ENCODE results near the gene TOLLIP.

Gene TOLLIP

DNA sequence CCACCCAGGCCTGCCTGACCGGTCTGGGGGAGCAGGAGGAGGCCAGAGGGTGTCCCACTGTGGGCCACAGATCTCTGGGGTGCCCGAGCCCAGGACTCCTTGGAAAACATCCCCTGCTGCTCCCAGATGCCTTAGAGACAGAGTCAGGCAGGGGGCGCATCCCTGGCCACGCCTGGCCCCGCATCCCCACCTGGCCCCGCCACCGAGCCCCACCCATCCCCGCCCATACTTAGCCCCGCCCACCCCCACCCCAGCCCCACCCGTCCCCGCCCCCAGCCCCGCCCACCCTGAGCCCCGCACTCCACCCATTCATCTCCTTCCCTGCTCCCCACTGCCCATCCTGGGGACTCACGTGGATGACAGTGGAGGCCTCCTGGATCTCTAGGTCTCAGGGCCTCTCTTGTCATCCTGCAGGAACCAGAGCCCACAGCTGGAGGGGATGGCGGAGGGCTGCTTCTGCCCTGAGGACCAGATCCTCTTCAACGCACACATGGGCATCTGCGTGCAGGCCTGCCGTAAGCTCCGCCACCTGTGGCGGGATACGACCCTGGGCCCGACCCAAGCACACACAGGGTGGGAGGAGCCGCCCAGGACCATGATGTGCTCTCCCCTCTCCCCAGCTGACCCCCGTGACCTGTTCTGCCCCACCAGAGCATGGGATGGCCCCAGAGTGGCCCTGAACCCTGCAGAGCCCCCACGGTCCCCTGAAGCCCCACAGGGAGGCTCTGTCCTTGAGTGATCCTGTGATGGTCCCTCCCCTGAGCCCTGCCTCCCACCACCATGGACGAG lies 53.0 kb downstream of the TOLLIP start:
- Histone ChIP-seq H3K4me1 (no peaks in the 10 kb centered on the region), H3K27me3 (ENCODE audit: control insufficient read depth, insufficient read depth, low read length) (no peaks in the 10 kb centered on the region), H2AFZ (no peak overlapping the region), H3K27ac (no peak overlapping the region), H3K9ac (no peak overlapping the region), H3K4me2 (ENCODE audit: low read length) (no peak overlapping the region), H3K79me2 (no peaks in the 10 kb centered on the region), H3K9me3 (ENCODE audit: control insufficient read depth, low read length) (no peaks in the 10 kb centered on the region), H3K4me3 (ENCODE audit: low read depth, low read length) (no peak overlapping the region), H3K36me3 (ENCODE audit: control insufficient read depth, insufficient read depth, low read length) (no peaks in the 10 kb centered on the region)
- TF ChIP-seq, protein P1, sequence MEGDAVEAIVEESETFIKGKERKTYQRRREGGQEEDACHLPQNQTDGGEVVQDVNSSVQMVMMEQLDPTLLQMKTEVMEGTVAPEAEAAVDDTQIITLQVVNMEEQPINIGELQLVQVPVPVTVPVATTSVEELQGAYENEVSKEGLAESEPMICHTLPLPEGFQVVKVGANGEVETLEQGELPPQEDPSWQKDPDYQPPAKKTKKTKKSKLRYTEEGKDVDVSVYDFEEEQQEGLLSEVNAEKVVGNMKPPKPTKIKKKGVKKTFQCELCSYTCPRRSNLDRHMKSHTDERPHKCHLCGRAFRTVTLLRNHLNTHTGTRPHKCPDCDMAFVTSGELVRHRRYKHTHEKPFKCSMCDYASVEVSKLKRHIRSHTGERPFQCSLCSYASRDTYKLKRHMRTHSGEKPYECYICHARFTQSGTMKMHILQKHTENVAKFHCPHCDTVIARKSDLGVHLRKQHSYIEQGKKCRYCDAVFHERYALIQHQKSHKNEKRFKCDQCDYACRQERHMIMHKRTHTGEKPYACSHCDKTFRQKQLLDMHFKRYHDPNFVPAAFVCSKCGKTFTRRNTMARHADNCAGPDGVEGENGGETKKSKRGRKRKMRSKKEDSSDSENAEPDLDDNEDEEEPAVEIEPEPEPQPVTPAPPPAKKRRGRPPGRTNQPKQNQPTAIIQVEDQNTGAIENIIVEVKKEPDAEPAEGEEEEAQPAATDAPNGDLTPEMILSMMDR (IDR thresholded peaks at IDR 0.05) = no peak

DNA sequence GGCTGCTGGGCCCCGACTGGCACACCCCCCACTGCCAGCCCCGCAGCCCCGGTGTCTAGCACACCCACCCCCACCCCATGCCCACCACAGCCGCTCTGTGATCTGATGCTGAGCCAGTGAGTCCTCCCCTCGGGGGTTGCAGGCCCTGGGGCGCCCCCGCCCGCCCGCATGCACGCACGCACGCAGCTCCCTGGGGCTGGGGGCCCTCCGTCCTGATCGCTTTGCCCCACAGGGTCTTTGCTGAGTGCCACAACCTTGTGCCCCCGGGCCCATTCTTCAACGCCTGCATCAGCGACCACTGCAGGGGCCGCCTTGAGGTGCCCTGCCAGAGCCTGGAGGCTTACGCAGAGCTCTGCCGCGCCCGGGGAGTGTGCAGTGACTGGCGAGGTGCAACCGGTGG lies 54.3 kb downstream of the TOLLIP start:
- no peaks in the 10 kb centered on the region for H3K79me2 ChIP-seq
- H3K4me2 ChIP-seq (ENCODE audit: low read length) = no peak overlapping the region
- no peaks in the 10 kb centered on the region for H3K36me3 ChIP-seq (ENCODE audit: control insufficient read depth, insufficient read depth, low read length)
- no peak overlapping the region for H2AFZ ChIP-seq
- no peak overlapping the region for H3K27ac ChIP-seq
- no peaks in the 10 kb centered on the region for H3K4me1 ChIP-seq
- no peaks in the 10 kb centered on the region for H3K9me3 ChIP-seq (ENCODE audit: control insufficient read depth, low read length)
- TF ChIP-seq, protein P1 (IDR thresholded peaks at IDR 0.05) = no peak
- no peaks in the 10 kb centered on the region for H3K27me3 ChIP-seq (ENCODE audit: control insufficient read depth, insufficient read depth, low read length)
- H3K9ac ChIP-seq = no peak overlapping the region
- H3K4me3 ChIP-seq (ENCODE audit: low read depth, low read length) = no peak overlapping the region

DNA sequence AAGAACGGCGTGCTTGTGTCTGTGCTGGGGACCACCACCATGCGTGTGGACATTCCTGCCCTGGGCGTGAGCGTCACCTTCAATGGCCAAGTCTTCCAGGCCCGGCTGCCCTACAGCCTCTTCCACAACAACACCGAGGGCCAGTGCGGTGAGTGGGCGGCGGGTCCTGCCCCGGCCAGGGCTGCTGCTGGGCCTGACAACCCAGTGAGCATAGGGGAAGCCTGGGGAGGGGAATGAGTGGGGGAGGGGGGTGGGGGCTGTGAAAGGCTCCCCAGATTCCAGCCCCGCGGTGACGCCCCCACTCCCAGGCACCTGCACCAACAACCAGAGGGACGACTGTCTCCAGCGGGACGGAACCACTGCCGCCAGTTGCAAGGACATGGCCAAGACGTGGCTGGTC lies 54.7 kb downstream of the TOLLIP start:
- TF ChIP-seq, protein P1 (IDR thresholded peaks at IDR 0.05) = no peak
- Histone ChIP-seq H3K27ac (no peak overlapping the region), H3K4me3 (ENCODE audit: low read depth, low read length) (no peak overlapping the region), H3K9me3 (ENCODE audit: control insufficient read depth, low read length) (no peaks in the 10 kb centered on the region), H3K4me1 (no peaks in the 10 kb centered on the region), H3K79me2 (no peaks in the 10 kb centered on the region), H3K27me3 (ENCODE audit: control insufficient read depth, insufficient read depth, low read length) (no peaks in the 10 kb centered on the region), H3K36me3 (ENCODE audit: control insufficient read depth, insufficient read depth, low read length) (no peaks in the 10 kb centered on the region), H3K4me2 (ENCODE audit: low read length) (no peak overlapping the region), H3K9ac (no peak overlapping the region), H2AFZ (no peak overlapping the region)

DNA sequence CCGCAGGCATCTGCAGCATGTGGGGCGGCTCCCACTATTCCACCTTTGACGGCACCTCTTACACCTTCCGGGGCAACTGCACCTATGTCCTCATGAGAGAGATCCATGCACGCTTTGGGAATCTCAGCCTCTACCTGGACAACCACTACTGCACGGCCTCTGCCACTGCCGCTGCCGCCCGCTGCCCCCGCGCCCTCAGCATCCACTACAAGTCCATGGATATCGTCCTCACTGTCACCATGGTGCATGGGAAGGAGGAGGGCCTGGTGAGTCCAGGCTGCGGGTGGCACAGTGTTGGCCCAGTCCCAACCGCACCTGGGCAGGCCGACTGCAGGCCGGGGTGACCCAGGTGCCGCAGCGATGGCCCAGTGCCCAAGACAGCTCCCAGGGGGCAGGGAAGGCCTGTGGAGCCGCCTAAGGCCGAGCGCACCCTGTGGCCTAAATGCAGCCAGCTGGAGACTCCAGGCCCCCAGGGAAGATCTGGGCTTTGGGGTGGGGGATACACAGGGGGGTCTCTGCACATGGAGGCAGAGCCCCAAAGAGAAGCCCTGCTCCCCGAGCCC lies 55.3 kb downstream of the TOLLIP start:
- Histone ChIP-seq H3K27ac (no peak overlapping the region), H2AFZ (no peak overlapping the region), H3K9me3 (ENCODE audit: control insufficient read depth, low read length) (no peaks in the 10 kb centered on the region), H3K4me3 (ENCODE audit: low read depth, low read length) (no peak overlapping the region), H3K4me1 (no peaks in the 10 kb centered on the region), H3K79me2 (no peaks in the 10 kb centered on the region), H3K4me2 (ENCODE audit: low read length) (no peak overlapping the region), H3K27me3 (ENCODE audit: control insufficient read depth, insufficient read depth, low read length) (no peaks in the 10 kb centered on the region), H3K36me3 (ENCODE audit: control insufficient read depth, insufficient read depth, low read length) (no peaks in the 10 kb centered on the region), H3K9ac (no peak overlapping the region)
- TF ChIP-seq, protein P1 (IDR thresholded peaks at IDR 0.05) = no peak

DNA sequence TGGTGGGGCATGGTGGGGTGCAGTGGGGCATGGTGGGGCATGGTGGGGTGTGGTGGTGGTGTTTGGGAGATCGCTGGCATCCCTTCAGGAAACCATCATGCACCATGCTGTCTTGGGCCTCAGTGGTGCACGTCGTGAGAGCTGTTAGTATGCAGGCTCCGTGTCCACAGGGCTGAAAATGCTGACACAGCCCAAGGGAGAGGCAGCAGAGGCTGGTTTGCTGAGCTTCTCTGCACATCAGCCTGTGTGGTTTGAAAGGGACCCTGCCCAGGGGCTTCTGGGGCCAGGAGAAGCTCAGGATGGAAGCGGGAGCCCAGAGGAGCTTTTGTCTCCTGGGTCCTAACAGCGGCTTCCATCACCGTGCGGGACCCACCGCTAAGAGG lies 56.3 kb downstream of the TOLLIP start:
- Histone ChIP-seq H3K36me3 (ENCODE audit: control insufficient read depth, insufficient read depth, low read length) (no peaks in the 10 kb centered on the region), H3K27me3 (ENCODE audit: control insufficient read depth, insufficient read depth, low read length) (no peaks in the 10 kb centered on the region), H3K9ac (no peak overlapping the region), H2AFZ (no peak overlapping the region), H3K4me1 (no peaks in the 10 kb centered on the region), H3K4me2 (ENCODE audit: low read length) (no peak overlapping the region), H3K9me3 (ENCODE audit: control insufficient read depth, low read length) (no peaks in the 10 kb centered on the region), H3K27ac (no peak overlapping the region), H3K4me3 (ENCODE audit: low read depth, low read length) (no peak overlapping the region), H3K79me2 (no peaks in the 10 kb centered on the region)
- TF ChIP-seq, protein P1 (IDR thresholded peaks at IDR 0.05) = no peak

Data from parathyroid adenoma (tissue), 2 donors.